Measurements from ENCODE around the gene PGAP6. TPM values are rescaled to one million over a fixed set of nuclear protein-coding genes. Genes with fewer than 3 reads are reported as not detected.

The PGAP6 gene
- total and polyA plus RNA-seq, 9 of the 15 experiments (the other 6 are each of a cell fraction or from before 2014, with no cell fraction given): 0.45 to 50.2 (median 39.3) TPM

- TF ChIP-seq TAF15 (IDR thresholded peaks at IDR 0.05; ENCODE audit: low read depth, low read length): no peak
- no peak for TF ChIP-seq EGR1 (conservative IDR thresholded peaks at IDR 0.05)
- TF ChIP-seq HBP1 (CRISPR knock-in tag; IDR thresholded peaks at IDR 0.05): no peak
- TF ChIP-seq ATF4 (CRISPR knock-in tag; IDR thresholded peaks at IDR 0.05): no peak
- TF ChIP-seq FOXA3 (CRISPR knock-in tag; conservative IDR thresholded peaks at IDR 0.05 in 1 of 2, IDR thresholded peaks at IDR 0.05 in 1 of 2): 0 out of 4 replicates have a peak, but pooled peaks of 1 of the 2 experiments have one; percentile 6
- TF ChIP-seq MTA3 (IDR thresholded peaks at IDR 0.05; ENCODE audit: borderline replicate concordance): 0 out of 2 replicates have a peak, but pooled peaks have one; percentile 7
- TF ChIP-seq, protein P1, sequence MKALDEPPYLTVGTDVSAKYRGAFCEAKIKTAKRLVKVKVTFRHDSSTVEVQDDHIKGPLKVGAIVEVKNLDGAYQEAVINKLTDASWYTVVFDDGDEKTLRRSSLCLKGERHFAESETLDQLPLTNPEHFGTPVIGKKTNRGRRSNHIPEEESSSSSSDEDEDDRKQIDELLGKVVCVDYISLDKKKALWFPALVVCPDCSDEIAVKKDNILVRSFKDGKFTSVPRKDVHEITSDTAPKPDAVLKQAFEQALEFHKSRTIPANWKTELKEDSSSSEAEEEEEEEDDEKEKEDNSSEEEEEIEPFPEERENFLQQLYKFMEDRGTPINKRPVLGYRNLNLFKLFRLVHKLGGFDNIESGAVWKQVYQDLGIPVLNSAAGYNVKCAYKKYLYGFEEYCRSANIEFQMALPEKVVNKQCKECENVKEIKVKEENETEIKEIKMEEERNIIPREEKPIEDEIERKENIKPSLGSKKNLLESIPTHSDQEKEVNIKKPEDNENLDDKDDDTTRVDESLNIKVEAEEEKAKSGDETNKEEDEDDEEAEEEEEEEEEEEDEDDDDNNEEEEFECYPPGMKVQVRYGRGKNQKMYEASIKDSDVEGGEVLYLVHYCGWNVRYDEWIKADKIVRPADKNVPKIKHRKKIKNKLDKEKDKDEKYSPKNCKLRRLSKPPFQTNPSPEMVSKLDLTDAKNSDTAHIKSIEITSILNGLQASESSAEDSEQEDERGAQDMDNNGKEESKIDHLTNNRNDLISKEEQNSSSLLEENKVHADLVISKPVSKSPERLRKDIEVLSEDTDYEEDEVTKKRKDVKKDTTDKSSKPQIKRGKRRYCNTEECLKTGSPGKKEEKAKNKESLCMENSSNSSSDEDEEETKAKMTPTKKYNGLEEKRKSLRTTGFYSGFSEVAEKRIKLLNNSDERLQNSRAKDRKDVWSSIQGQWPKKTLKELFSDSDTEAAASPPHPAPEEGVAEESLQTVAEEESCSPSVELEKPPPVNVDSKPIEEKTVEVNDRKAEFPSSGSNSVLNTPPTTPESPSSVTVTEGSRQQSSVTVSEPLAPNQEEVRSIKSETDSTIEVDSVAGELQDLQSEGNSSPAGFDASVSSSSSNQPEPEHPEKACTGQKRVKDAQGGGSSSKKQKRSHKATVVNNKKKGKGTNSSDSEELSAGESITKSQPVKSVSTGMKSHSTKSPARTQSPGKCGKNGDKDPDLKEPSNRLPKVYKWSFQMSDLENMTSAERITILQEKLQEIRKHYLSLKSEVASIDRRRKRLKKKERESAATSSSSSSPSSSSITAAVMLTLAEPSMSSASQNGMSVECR (CRISPR knock-in tag; IDR thresholded peaks at IDR 0.05): 0 out of 2 replicates have a peak, but pooled peaks have one; percentile 58
- TF ChIP-seq MTA1 (IDR thresholded peaks at IDR 0.05; ENCODE audit: borderline replicate concordance): no peak
- TF ChIP-seq, protein P2, sequence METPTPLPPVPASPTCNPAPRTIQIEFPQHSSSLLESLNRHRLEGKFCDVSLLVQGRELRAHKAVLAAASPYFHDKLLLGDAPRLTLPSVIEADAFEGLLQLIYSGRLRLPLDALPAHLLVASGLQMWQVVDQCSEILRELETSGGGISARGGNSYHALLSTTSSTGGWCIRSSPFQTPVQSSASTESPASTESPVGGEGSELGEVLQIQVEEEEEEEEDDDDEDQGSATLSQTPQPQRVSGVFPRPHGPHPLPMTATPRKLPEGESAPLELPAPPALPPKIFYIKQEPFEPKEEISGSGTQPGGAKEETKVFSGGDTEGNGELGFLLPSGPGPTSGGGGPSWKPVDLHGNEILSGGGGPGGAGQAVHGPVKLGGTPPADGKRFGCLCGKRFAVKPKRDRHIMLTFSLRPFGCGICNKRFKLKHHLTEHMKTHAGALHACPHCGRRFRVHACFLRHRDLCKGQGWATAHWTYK (CRISPR knock-in tag; IDR thresholded peaks at IDR 0.05): 0 out of 2 replicates have a peak, but pooled peaks have one; percentile 20
- TF ChIP-seq ZNF507 (tag; conservative IDR thresholded peaks at IDR 0.05): no peak
- TF ChIP-seq, protein P3, sequence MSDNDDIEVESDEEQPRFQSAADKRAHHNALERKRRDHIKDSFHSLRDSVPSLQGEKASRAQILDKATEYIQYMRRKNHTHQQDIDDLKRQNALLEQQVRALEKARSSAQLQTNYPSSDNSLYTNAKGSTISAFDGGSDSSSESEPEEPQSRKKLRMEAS (CRISPR knock-in tag; IDR thresholded peaks at IDR 0.05): peak; percentile 37; the same call in 1 of the 2 replicates
- TF ChIP-seq ZFP1 (CRISPR knock-in tag; IDR thresholded peaks at IDR 0.05): no peak
- TF ChIP-seq CREB1 (IDR thresholded peaks at IDR 0.05): no peak
- TF ChIP-seq CREB1 (CRISPR knock-in tag; IDR thresholded peaks at IDR 0.05): 0 out of 2 replicates have a peak, but pooled peaks have one; percentile 32
- TF ChIP-seq PHB2 (IDR thresholded peaks at IDR 0.05; ENCODE audit: low read depth): no peak
- no peak for TF ChIP-seq ZNF197 (CRISPR knock-in tag; IDR thresholded peaks at IDR 0.05; ENCODE audit: low read depth)
- no peak for TF ChIP-seq ZNF77 (CRISPR knock-in tag; IDR thresholded peaks at IDR 0.05)
- TF ChIP-seq CTBP1 (IDR thresholded peaks at IDR 0.05; ENCODE audit: borderline replicate concordance): 0 out of 2 replicates have a peak, but pooled peaks have one; percentile 2
- no peak for TF ChIP-seq TARDBP (IDR thresholded peaks at IDR 0.05)
- TF ChIP-seq GATAD2A (IDR thresholded peaks at IDR 0.05): no peak
These were observed 28.1 kb downstream of the PGAP6 start (continued) for GRCh38 chr16:353404-354290.

Data from K562 (cell line).